Measurements from ENCODE around the gene ZNF273.
"Not testable (repeated sequence)": the region's sequence is repeated elsewhere in the genome, so short reads cannot be mapped to it uniquely, and the experiment has no call there.

ZNF273 gene

DNA sequence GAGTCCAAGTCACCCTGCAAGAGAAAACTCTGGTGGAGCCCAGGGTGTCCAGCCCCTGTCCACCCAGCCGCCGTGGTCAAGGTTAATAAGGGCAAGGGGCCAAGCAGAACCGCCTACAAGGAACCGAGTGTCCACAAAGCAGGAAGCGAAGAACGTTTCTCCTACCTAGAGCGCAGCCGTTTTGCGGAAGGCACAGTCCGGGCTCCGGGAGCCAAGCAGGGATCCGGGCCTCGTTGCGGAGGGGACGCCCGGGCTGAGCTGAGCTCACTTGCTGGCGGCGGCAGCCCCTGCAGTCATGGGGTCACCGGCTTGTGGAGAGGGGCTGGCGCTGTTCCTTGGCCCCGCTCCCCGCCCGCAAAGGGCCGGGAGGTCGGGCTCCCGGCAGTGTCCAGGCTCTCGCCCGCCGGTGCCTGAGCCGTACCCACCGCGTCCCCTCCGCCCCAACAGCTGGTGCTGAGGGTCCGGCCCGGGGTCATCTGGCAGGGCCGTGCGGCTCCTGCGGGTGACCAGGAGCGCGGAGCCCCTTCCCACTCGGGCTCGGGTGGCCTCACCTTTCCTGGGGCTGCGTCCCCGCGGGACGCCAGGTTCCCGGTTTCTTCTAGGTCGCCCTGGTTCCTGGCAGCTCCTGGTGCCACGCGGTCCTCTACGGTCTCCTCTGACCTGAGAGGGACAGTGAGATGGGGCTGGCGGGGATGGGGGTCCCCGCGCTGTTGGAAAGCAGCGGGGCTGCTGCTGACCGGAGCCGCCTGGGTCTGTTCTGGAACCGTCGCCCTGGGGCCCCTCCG is 14.0 kb upstream of the ZNF273 start:
- no peak overlapping the region for H2BK15ac ChIP-seq (ENCODE audit: low read depth, poor library complexity, severe bottlenecking)
- peak overlapping the region; percentile 40 to 70 for H3K4me3 ChIP-seq (ENCODE audit: insufficient read depth in 1 of 2, low read depth in 1 of 2, low read length in 2 of 2)
- no peak overlapping the region for H3K18ac ChIP-seq (ENCODE audit: low read depth in 1 of 2, low read length in 2 of 2)
- H3K27me3 ChIP-seq (ENCODE audit: control insufficient read depth in 1 of 2, insufficient read depth in 1 of 2, low read length in 2 of 2): peaks cover 28 to 63% of the 10 kb centered on the region in 2 experiments
- H2BK12ac ChIP-seq (ENCODE audit: low read length in 2 of 2): no peak overlapping the region
- H3K9ac ChIP-seq (ENCODE audit: low read length): peak overlapping the region; percentile 56
- H3K4ac ChIP-seq (ENCODE audit: low read depth in 1 of 2, low read length in 2 of 2): no peak overlapping the region
- H2AFZ ChIP-seq (ENCODE audit: low read depth, low read length): peak overlapping the region; percentile 58
- no peak overlapping the region for H2BK5ac ChIP-seq (ENCODE audit: low read depth, low read length, poor library complexity, severe bottlenecking)
- H4K91ac ChIP-seq (ENCODE audit: low read length): no peak overlapping the region
- peaks cover 18% of the 10 kb centered on the region for H3K4me1 ChIP-seq (ENCODE audit: control insufficient read depth, insufficient read depth, low read depth, low read length)
- H2BK120ac ChIP-seq (ENCODE audit: low read depth, low read length): no peak overlapping the region
- H3K9me3 ChIP-seq (ENCODE audit: control insufficient read depth, low read length): no peaks in the 10 kb centered on the region
- H3K79me1 ChIP-seq (replicated peaks; ENCODE audit: low read length, poor library complexity, severe bottlenecking): no peaks in the 10 kb centered on the region
- DNase-seq: peak; percentile 14
- H2AK5ac ChIP-seq (ENCODE audit: low read length, severe bottlenecking): no peak overlapping the region
- H4K8ac ChIP-seq (ENCODE audit: low read length): no peak overlapping the region
- peak overlapping the region; percentile 77 for H3K4me2 ChIP-seq (ENCODE audit: low read length, poor library complexity, severe bottlenecking)
- H3K36me3 ChIP-seq (ENCODE audit: control insufficient read depth in 1 of 2, insufficient read depth in 2 of 2, low read depth in 1 of 2, low read length in 2 of 2): no peaks in the 10 kb centered on the region
- WGBS: 8% methylated on average over 58 of the region's 60 CpGs
- peak overlapping the region in 1 of 2 experiments; percentile 90 for H3K23ac ChIP-seq (ENCODE audit: low read length in 2 of 2)
- H3K27ac ChIP-seq (ENCODE audit: low read length, poor library complexity, severe bottlenecking): no peak overlapping the region
- H3K14ac ChIP-seq (ENCODE audit: low read length in 2 of 2): no peak overlapping the region

DNA sequence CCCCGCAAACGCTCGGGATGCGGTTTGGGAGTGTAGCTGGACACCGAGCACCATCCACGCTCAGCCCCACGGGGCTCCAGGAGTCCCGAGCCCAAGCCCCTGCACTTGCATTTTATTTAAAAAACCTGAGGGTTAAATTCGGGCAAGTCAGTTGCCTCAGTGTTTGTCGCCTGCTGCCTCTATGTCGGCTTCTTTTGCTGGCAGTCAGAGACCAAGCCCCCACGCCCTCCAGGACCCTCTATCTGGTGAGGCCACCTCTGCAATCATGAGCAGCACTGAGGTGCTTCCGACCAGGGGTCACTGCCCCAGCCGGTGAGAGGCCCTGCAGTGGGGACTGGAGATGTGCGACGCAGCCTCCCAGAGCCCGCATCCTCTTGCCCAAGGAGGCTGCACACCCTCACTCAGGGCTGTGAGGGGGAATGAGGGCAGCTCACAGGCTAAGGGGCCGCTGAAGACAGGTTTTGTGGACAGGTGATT is 13.3 kb upstream of the ZNF273 start:
- Histone ChIP-seq H3K27me3 (ENCODE audit: control insufficient read depth in 1 of 2, insufficient read depth in 1 of 2, low read length in 2 of 2) (peaks cover 28 to 63% of the 10 kb centered on the region in 2 experiments), H2AFZ (ENCODE audit: low read depth, low read length) (no peak overlapping the region), H3K4me2 (ENCODE audit: low read length, poor library complexity, severe bottlenecking) (peak overlapping the region; percentile 77), H2BK5ac (ENCODE audit: low read depth, low read length, poor library complexity, severe bottlenecking) (no peak overlapping the region), H3K9me3 (ENCODE audit: control insufficient read depth, low read length) (no peaks in the 10 kb centered on the region), H3K27ac (ENCODE audit: low read length, poor library complexity, severe bottlenecking) (no peak overlapping the region), H3K4ac (ENCODE audit: low read depth in 1 of 2, low read length in 2 of 2) (no peak overlapping the region), H3K36me3 (ENCODE audit: control insufficient read depth in 1 of 2, insufficient read depth in 2 of 2, low read depth in 1 of 2, low read length in 2 of 2) (no peaks in the 10 kb centered on the region), H2AK5ac (ENCODE audit: low read length, severe bottlenecking) (no peak overlapping the region), H4K91ac (ENCODE audit: low read length) (no peak overlapping the region), H3K79me1 (replicated peaks; ENCODE audit: low read length, poor library complexity, severe bottlenecking) (no peaks in the 10 kb centered on the region), H2BK120ac (ENCODE audit: low read depth, low read length) (no peak overlapping the region), H2BK15ac (ENCODE audit: low read depth, poor library complexity, severe bottlenecking) (no peak overlapping the region), H3K18ac (ENCODE audit: low read depth in 1 of 2, low read length in 2 of 2) (no peak overlapping the region), H3K4me1 (ENCODE audit: control insufficient read depth, insufficient read depth, low read depth, low read length) (peaks cover 18% of the 10 kb centered on the region), H3K9ac (ENCODE audit: low read length) (no peak overlapping the region), H3K23ac (ENCODE audit: low read length in 2 of 2) (no peak overlapping the region), H4K8ac (ENCODE audit: low read length) (no peak overlapping the region), H2BK12ac (ENCODE audit: low read length in 2 of 2) (no peak overlapping the region), H3K14ac (ENCODE audit: low read length in 2 of 2) (peak overlapping the region in 1 of 2 experiments; percentile 48), H3K4me3 (ENCODE audit: insufficient read depth in 1 of 2, low read depth in 1 of 2, low read length in 2 of 2) (no peak overlapping the region)
- DNase-seq: no peak
- 20% methylated on average over 18 of the region's 18 CpGs for WGBS

- not testable (repeated sequence) for H2BK12ac ChIP-seq (ENCODE audit: low read length in 2 of 2); H4K91ac ChIP-seq (ENCODE audit: low read length); H3K23ac ChIP-seq (ENCODE audit: low read length in 2 of 2); H3K4me2 ChIP-seq (ENCODE audit: low read length, poor library complexity, severe bottlenecking); H3K27ac ChIP-seq (ENCODE audit: low read length, poor library complexity, severe bottlenecking); H3K4me3 ChIP-seq (ENCODE audit: insufficient read depth in 1 of 2, low read depth in 1 of 2, low read length in 2 of 2); H2AK5ac ChIP-seq (ENCODE audit: low read length, severe bottlenecking); H3K36me3 ChIP-seq (ENCODE audit: control insufficient read depth in 1 of 2, insufficient read depth in 2 of 2, low read depth in 1 of 2, low read length in 2 of 2); H2BK15ac ChIP-seq (ENCODE audit: low read depth, poor library complexity, severe bottlenecking); H2BK5ac ChIP-seq (ENCODE audit: low read depth, low read length, poor library complexity, severe bottlenecking); H3K9ac ChIP-seq (ENCODE audit: low read length); H3K79me1 ChIP-seq (replicated peaks; ENCODE audit: low read length, poor library complexity, severe bottlenecking); H2BK120ac ChIP-seq (ENCODE audit: low read depth, low read length); H3K18ac ChIP-seq (ENCODE audit: low read depth in 1 of 2, low read length in 2 of 2); DNase-seq; H3K9me3 ChIP-seq (ENCODE audit: control insufficient read depth, low read length); H2AFZ ChIP-seq (ENCODE audit: low read depth, low read length); H4K8ac ChIP-seq (ENCODE audit: low read length); H3K4ac ChIP-seq (ENCODE audit: low read depth in 1 of 2, low read length in 2 of 2)
- WGBS: 77% methylated on average over 3 of the region's 3 CpGs
- H3K27me3 ChIP-seq (ENCODE audit: control insufficient read depth in 1 of 2, insufficient read depth in 1 of 2, low read length in 2 of 2): peaks cover 28 to 63% of the 10 kb centered on the region in 2 experiments
- peaks cover 18% of the 10 kb centered on the region for H3K4me1 ChIP-seq (ENCODE audit: control insufficient read depth, insufficient read depth, low read depth, low read length)
- peak overlapping the region in 1 of 2 experiments; percentile 48 for H3K14ac ChIP-seq (ENCODE audit: low read length in 2 of 2)
Measured at GRCh38 chr7:64890273-64890672, 12.8 kb upstream of the ZNF273 start.

- no peak overlapping the region for H3K4me3 ChIP-seq (ENCODE audit: insufficient read depth in 1 of 2, low read depth in 1 of 2, low read length in 2 of 2)
- H2BK5ac ChIP-seq (ENCODE audit: low read depth, low read length, poor library complexity, severe bottlenecking): no peak overlapping the region
- no peak overlapping the region for H4K8ac ChIP-seq (ENCODE audit: low read length)
- H2AK5ac ChIP-seq (ENCODE audit: low read length, severe bottlenecking): no peak overlapping the region
- no peak overlapping the region for H3K27ac ChIP-seq (ENCODE audit: low read length, poor library complexity, severe bottlenecking)
- H3K79me1 ChIP-seq (replicated peaks; ENCODE audit: low read length, poor library complexity, severe bottlenecking): no peaks in the 10 kb centered on the region
- no peaks in the 10 kb centered on the region for H3K36me3 ChIP-seq (ENCODE audit: control insufficient read depth in 1 of 2, insufficient read depth in 2 of 2, low read depth in 1 of 2, low read length in 2 of 2)
- no peak overlapping the region for H2AFZ ChIP-seq (ENCODE audit: low read depth, low read length)
- H2BK12ac ChIP-seq (ENCODE audit: low read length in 2 of 2): no peak overlapping the region
- no peak overlapping the region for H2BK15ac ChIP-seq (ENCODE audit: low read depth, poor library complexity, severe bottlenecking)
- peaks cover 18% of the 10 kb centered on the region for H3K4me1 ChIP-seq (ENCODE audit: control insufficient read depth, insufficient read depth, low read depth, low read length)
- peaks cover 28 to 63% of the 10 kb centered on the region in 2 experiments for H3K27me3 ChIP-seq (ENCODE audit: control insufficient read depth in 1 of 2, insufficient read depth in 1 of 2, low read length in 2 of 2)
- no peak overlapping the region for H4K91ac ChIP-seq (ENCODE audit: low read length)
- no peak overlapping the region for H3K23ac ChIP-seq (ENCODE audit: low read length in 2 of 2)
- 72% methylated on average over 2 of the region's 2 CpGs for WGBS
- no peak overlapping the region for H3K4ac ChIP-seq (ENCODE audit: low read depth in 1 of 2, low read length in 2 of 2)
- no peak for DNase-seq
- H3K4me2 ChIP-seq (ENCODE audit: low read length, poor library complexity, severe bottlenecking): no peak overlapping the region
- no peak overlapping the region for H3K18ac ChIP-seq (ENCODE audit: low read depth in 1 of 2, low read length in 2 of 2)
- no peak overlapping the region for H3K14ac ChIP-seq (ENCODE audit: low read length in 2 of 2)
- H3K9ac ChIP-seq (ENCODE audit: low read length): no peak overlapping the region
- H2BK120ac ChIP-seq (ENCODE audit: low read depth, low read length): no peak overlapping the region
- no peaks in the 10 kb centered on the region for H3K9me3 ChIP-seq (ENCODE audit: control insufficient read depth, low read length)
Measured at GRCh38 chr7:64890761-64891362, 12.2 kb upstream of the ZNF273 start.
